Measurements from ENCODE around the gene GHDC. TPM values are rescaled to one million over a fixed set of nuclear protein-coding genes. Genes with fewer than 3 reads are reported as not detected.

GHDC gene
- total RNA-seq, 1 donor from 2014 or later: 30.9 TPM

- TF ChIP-seq CTCF (IDR thresholded peaks at IDR 0.05): no peak
- intact Hi-C loops (cut with DNase I): no loop called here
- Histone ChIP-seq H3K27me3 (no peaks in the 10 kb centered on the region), H3K4me1 (peaks cover 7% of the 10 kb centered on the region), H3K4me3 (no peak overlapping the region), H3K36me3 (no peaks in the 10 kb centered on the region), H3K27ac (no peak overlapping the region), H3K9me3 (no peaks in the 10 kb centered on the region)
- ATAC-seq (no peak), DNase-seq (no peak)
Measured at GRCh38 chr17:42236760-42237159, 42.5 kb upstream of the GHDC start.

GRCh38 chr17:42233994-42234393, 39.7 kb upstream of the GHDC start:
- no peaks in the 10 kb centered on the region for H3K36me3 ChIP-seq
- DNase-seq (no peak), ATAC-seq (no peak)
- intact Hi-C loops (cut with DNase I): no loop called here
- no peaks in the 10 kb centered on the region for H3K9me3 ChIP-seq
- H3K27ac ChIP-seq: no peak overlapping the region
- no peak overlapping the region for H3K4me3 ChIP-seq
- no peaks in the 10 kb centered on the region for H3K27me3 ChIP-seq
- peaks cover 7% of the 10 kb centered on the region for H3K4me1 ChIP-seq
- TF ChIP-seq CTCF (IDR thresholded peaks at IDR 0.05): no peak

- intact Hi-C loops (cut with DNase I): no loop called here
- Histone ChIP-seq H3K9me3 (no peaks in the 10 kb centered on the region), H3K4me1 (peaks cover 12% of the 10 kb centered on the region), H3K27ac (no peak overlapping the region), H3K4me3 (no peak overlapping the region), H3K36me3 (no peaks in the 10 kb centered on the region), H3K27me3 (no peaks in the 10 kb centered on the region)
- ATAC-seq (no peak), DNase-seq (no peak)
- no peak for TF ChIP-seq CTCF (IDR thresholded peaks at IDR 0.05)
Measured at GRCh38 chr17:42233156-42233555, 38.9 kb upstream of the GHDC start.

- no peak for ATAC-seq
- TF ChIP-seq CTCF (IDR thresholded peaks at IDR 0.05): no peak
- Histone ChIP-seq H3K9me3 (no peaks in the 10 kb centered on the region), H3K4me1 (peaks cover 21% of the 10 kb centered on the region), H3K36me3 (peaks cover 4% of the 10 kb centered on the region), H3K27me3 (no peaks in the 10 kb centered on the region), H3K27ac (no peak overlapping the region), H3K4me3 (no peak overlapping the region)
- DNase-seq: no peak
- intact Hi-C loops (cut with DNase I): no loop called here
Measured at GRCh38 chr17:42230225-42230624, 35.9 kb upstream of the GHDC start.

- peaks cover 18% of the 10 kb centered on the region for H3K36me3 ChIP-seq
- H3K4me3 ChIP-seq: no peak overlapping the region
- TF ChIP-seq CTCF (IDR thresholded peaks at IDR 0.05): no peak
- H3K27me3 ChIP-seq: no peaks in the 10 kb centered on the region
- H3K27ac ChIP-seq: peak overlapping the region; percentile 36
- ATAC-seq: no peak
- DNase-seq: no peak
- intact Hi-C loops (cut with DNase I): no loop called here
- H3K9me3 ChIP-seq: no peaks in the 10 kb centered on the region
- H3K4me1 ChIP-seq: peaks cover 15% of the 10 kb centered on the region
Measured at GRCh38 chr17:42227849-42228700, 33.8 kb upstream of the GHDC start.

Data from upper lobe of right lung (tissue), 1 donor.